OCI-LY1 (cell line): Measurements from ENCODE around the gene E2F1.

Experiments used
- H2AFZ ChIP-seq: fragments of 200-600 bp; sonication (generic), shearing (Covaris generic); 2 replicates; pipeline ENCODE4 v1.6.0; 2014; ENCODE audit warnings: antibody characterized with exemption, mild to moderate bottlenecking, low read length
- H3F3A ChIP-seq: fragments of 200-600 bp; sonication (generic), shearing (Covaris generic); 2 replicates; pipeline ENCODE4 v1.6.0; 2014; ENCODE audit warnings: mild to moderate bottlenecking, antibody characterized with exemption, low read length, moderate library complexity; ENCODE audit not compliant: insufficient read depth
- H3K27ac ChIP-seq: fragments of 200-600 bp; sonication (generic); 2 replicates; pipeline ENCODE4 v1.5.1; 2014; ENCODE audit warnings: low read length, mixed run types, mild to moderate bottlenecking, low read depth; ENCODE audit not compliant: poor library complexity, severe bottlenecking
- H3K27me3 ChIP-seq: fragments of 200-600 bp; sonication (generic); 2 replicates; pipeline ENCODE4 v1.6.0; 2014; ENCODE audit warnings: antibody characterized with exemption, mild to moderate bottlenecking, low read length, moderate library complexity; ENCODE audit not compliant: insufficient read depth
- H3K36me3 ChIP-seq: fragments of 200-600 bp; sonication (generic); 2 replicates; pipeline ENCODE4 v1.6.1; 2014; ENCODE audit warnings: mild to moderate bottlenecking, antibody characterized with exemption, low read length, moderate library complexity, mixed read lengths; ENCODE audit not compliant: insufficient read depth
- H3K4me1 ChIP-seq: fragments of 200-600 bp; sonication (generic); 2 replicates; pipeline ENCODE4 v1.5.1; 2014; ENCODE audit warnings: mild to moderate bottlenecking, low read length, moderate library complexity; ENCODE audit not compliant: insufficient read depth, severe bottlenecking
- H3K4me2 ChIP-seq: fragments of 200-600 bp; sonication (generic), shearing (Covaris generic); 2 replicates; pipeline ENCODE4 v1.6.1; 2014; ENCODE audit warnings: low read length
- H3K4me3 ChIP-seq: fragments of 200-600 bp; sonication (generic); 2 replicates; pipeline ENCODE4 v1.5.1; 2014; ENCODE audit warnings: low read length, low read depth, mild to moderate bottlenecking, mixed read lengths; ENCODE audit not compliant: poor library complexity, severe bottlenecking
- H3K79me2 ChIP-seq: fragments of 200-600 bp; shearing (Covaris generic); 2 replicates; pipeline ENCODE4 v1.6.1; 2016; ENCODE audit warnings: mixed run types, low read length, mixed read lengths; ENCODE audit not compliant: insufficient read depth
- H3K9ac ChIP-seq: fragments of 200-600 bp; sonication (generic), shearing (Covaris generic); 2 replicates; pipeline ENCODE4 v1.6.1; 2014; ENCODE audit warnings: mild to moderate bottlenecking, low read length, mixed read lengths
- H3K9me2 ChIP-seq: fragments of 200-600 bp; sonication (generic), shearing (Covaris generic); 2 replicates; pipeline ENCODE4 v1.6.1; 2014; ENCODE audit warnings: low read depth, mild to moderate bottlenecking, low read length, mixed read lengths
- H3K9me3 ChIP-seq: fragments of 200-600 bp; shearing (Covaris generic); 2 replicates; pipeline ENCODE4 v1.6.1; 2014; ENCODE audit warnings: low read length, mixed read lengths
- H4K20me1 ChIP-seq: fragments of 200-600 bp; sonication (generic), shearing (Covaris generic); 2 replicates; pipeline ENCODE4 v1.6.0; 2016; ENCODE audit warnings: mild to moderate bottlenecking, low read length; ENCODE audit not compliant: insufficient read depth
- EZH2 ChIP-seq: fragments of 200-600 bp; sonication (generic), shearing (Covaris generic); IDR thresholded peaks from 2 replicates; pipeline ENCODE4 v1.8.0; 2017; ENCODE audit warnings: borderline replicate concordance, mixed run types, mild to moderate bottlenecking, antibody characterized with exemption, low read length, moderate library complexity, mixed read lengths
- TF ChIP-seq, protein P1 (sequence below): fragments of 200-600 bp; sonication (generic), shearing (Covaris generic); IDR thresholded peaks from 2 replicates; pipeline ENCODE4 v1.5.1; 2017; ENCODE audit warnings: mild to moderate bottlenecking, antibody characterized with exemption, low read length, moderate library complexity, mixed read lengths

The E2F1 gene

GRCh38 chr20:33696448-33696847, 10.3 kb upstream of the E2F1 start:
- Histone ChIP-seq H3K9me3 (no peaks in the 10 kb centered on the region), H3K4me1 (peaks cover 29% of the 10 kb centered on the region), H3K79me2 (no peaks in the 10 kb centered on the region), H3F3A (no peaks in the 10 kb centered on the region), H3K27ac (peak overlapping the region; percentile 20), H3K27me3 (no peaks in the 10 kb centered on the region), H3K9me2 (no peaks in the 10 kb centered on the region), H3K4me3 (no peak overlapping the region), H3K36me3 (no peaks in the 10 kb centered on the region), H3K4me2 (no peak overlapping the region), H2AFZ (no peak overlapping the region), H3K9ac (no peak overlapping the region), H4K20me1 (no peaks in the 10 kb centered on the region)
- TF ChIP-seq, protein P1, sequence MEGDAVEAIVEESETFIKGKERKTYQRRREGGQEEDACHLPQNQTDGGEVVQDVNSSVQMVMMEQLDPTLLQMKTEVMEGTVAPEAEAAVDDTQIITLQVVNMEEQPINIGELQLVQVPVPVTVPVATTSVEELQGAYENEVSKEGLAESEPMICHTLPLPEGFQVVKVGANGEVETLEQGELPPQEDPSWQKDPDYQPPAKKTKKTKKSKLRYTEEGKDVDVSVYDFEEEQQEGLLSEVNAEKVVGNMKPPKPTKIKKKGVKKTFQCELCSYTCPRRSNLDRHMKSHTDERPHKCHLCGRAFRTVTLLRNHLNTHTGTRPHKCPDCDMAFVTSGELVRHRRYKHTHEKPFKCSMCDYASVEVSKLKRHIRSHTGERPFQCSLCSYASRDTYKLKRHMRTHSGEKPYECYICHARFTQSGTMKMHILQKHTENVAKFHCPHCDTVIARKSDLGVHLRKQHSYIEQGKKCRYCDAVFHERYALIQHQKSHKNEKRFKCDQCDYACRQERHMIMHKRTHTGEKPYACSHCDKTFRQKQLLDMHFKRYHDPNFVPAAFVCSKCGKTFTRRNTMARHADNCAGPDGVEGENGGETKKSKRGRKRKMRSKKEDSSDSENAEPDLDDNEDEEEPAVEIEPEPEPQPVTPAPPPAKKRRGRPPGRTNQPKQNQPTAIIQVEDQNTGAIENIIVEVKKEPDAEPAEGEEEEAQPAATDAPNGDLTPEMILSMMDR: no peak
- no peak for TF ChIP-seq EZH2

DNA sequence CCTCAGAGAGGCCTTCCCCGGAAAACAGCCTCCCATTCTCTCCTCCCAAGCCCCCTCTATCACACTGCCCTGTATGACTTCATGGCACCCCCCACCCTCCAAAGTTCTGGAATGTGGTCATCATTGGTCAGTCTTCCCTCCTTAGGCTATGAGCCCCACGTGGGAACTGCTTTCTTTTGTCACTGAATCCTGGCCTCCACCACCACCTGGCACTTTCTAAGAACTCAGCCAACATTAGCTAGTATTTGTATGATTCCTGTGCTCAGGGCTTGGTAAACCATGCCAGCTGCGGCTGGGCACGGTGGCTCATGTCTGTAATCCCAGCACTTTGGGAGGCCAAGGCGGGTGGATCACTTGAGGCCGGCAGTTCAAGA, 8.4 kb upstream of the E2F1 start:
- Histone ChIP-seq H3K9me3 (no peaks in the 10 kb centered on the region), H4K20me1 (no peaks in the 10 kb centered on the region), H3K27ac (peak overlapping the region; percentile 76), H3K9me2 (no peaks in the 10 kb centered on the region), H3K4me3 (no peak overlapping the region), H3K4me1 (peaks cover 37% of the 10 kb centered on the region), H3K36me3 (no peaks in the 10 kb centered on the region), H3F3A (no peaks in the 10 kb centered on the region), H3K79me2 (no peaks in the 10 kb centered on the region), H2AFZ (no peak overlapping the region), H3K4me2 (no peak overlapping the region), H3K27me3 (no peaks in the 10 kb centered on the region), H3K9ac (no peak overlapping the region)
- TF ChIP-seq, protein P1: no peak
- no peak for TF ChIP-seq EZH2

- Histone ChIP-seq H3K4me1 (peaks cover 44% of the 10 kb centered on the region), H3K4me2 (no peak overlapping the region), H4K20me1 (no peaks in the 10 kb centered on the region), H3F3A (no peaks in the 10 kb centered on the region), H3K9me3 (no peaks in the 10 kb centered on the region), H3K4me3 (no peak overlapping the region), H3K36me3 (no peaks in the 10 kb centered on the region), H3K9me2 (no peaks in the 10 kb centered on the region), H3K9ac (peak overlapping the region; percentile 31; the same call in 1 of the 2 replicates), H3K27me3 (no peaks in the 10 kb centered on the region), H3K79me2 (no peaks in the 10 kb centered on the region), H2AFZ (0 out of 2 replicates have a peak overlapping the region, but pooled peaks have one; percentile 48), H3K27ac (peak overlapping the region; percentile 76)
- TF ChIP-seq, protein P1: no peak
- no peak for TF ChIP-seq EZH2
Observed at GRCh38 chr20:33693741-33694638, 7.8 kb upstream of the E2F1 start.
